ENCODE measurements around the gene PVALB.

Gene PVALB, protein sequence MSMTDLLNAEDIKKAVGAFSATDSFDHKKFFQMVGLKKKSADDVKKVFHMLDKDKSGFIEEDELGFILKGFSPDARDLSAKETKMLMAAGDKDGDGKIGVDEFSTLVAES

DNA sequence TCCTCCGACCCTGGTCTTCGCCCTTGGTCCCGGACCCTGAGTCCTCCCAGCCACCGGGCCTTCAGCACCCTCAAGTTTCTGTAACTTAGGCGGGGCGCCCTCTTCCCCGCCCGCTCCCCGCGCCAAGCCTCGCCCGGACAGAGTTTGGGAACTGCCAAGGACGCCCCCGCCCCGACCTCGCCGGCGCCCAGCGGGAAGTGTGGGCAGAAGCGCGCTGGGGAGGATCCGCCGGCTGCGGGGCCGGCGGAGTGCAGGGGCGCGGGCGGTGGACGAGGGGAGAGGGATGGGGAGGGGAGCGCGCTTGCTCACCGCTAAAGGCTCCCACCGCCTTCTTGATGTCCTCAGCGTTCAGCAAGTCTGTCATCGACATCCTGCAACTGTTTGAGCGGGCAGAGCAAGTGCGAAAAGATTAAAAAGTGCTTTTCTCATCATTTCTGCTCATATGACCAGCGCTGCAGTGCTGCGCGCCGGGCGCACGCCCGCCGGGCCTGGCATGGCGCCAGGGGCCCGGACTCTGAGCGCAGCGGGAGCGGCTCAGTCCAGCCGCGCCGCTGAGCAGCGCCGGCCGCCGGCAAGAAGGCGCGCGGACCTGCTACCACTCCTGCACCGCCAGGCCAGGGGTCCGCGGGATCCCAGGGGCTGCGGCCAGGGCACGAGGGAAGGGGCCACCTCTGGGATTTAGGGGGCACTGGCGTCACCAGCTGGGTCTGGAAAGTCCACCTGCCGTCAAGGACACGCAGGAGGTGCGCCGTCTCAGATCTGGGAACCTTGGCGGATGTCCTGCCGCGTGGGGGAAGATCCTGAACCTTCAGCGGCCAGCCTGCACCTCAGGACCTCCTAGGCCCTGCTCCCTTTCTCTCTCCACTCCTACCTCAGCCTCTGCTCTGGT, at the start of gene PVALB:
Gene PVALB (minus strand): TSS at position 400 of the 889 bp plus-strand sequence. CDS start 30 bp downstream, at position 370.
- DNase-seq = no peak

DNA sequence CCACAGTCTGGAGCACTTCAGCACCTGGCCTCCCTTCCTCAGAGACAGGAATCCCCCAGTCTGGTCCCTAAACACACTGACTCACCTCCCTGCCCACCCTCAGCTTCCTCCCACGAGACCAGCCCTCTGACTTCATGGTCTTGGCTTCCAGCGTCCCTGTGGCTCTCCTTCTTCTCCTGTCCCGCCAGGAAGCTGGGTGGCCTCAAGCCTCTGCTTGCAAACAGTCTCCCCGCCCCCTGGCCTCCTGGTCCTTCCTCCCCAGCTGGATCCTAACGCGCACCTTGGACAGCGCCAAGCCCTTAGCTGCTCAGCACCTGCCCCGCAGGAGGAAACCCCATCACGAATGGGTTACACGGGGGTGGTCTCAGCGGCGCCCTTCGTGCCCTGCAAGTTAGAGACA, 48.5 kb upstream of the PVALB start:
- no peak for DNase-seq

DNA sequence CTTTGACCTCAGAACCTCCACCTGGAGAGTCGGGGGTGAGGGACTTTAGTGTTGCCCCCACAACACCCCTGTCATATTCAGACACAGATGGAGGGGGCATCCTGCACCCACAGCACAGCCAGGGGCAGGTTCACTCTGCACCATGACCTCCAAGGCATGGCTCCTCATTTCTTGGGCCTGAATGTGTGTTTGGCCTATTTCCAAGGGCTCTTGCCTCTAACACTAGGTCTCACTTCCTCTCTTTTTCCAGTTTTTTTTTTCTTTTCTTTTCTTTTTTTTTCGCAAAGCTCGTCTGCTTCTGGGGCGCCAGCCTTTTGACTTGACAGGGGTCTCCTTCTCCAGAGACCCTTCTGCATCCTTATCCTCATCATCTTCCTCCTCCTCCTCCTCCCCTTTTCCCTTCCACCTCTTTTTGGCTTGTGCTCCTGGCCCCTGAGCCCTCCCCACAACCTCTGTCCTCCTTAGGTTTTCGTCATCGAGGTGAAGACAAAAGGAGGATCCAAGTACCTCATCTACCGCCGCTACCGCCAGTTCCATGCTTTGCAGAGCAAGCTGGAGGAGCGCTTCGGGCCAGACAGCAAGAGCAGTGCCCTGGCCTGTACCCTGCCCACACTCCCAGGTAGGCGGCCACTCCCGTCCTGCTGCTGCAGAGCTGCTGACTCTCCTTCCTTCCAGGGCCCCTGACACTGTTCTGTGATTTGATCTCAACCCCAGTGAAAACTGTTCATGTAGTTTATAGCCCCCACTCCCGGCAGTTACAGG, 47.8 kb upstream of the PVALB start:
- DNase-seq = no peak

- DNase-seq = no peak
Measured at GRCh38 chr22:36863979-36864378, 47.1 kb upstream of the PVALB start.

- no peak for DNase-seq
Measured at GRCh38 chr22:36863281-36863680, 46.4 kb upstream of the PVALB start.

DNA sequence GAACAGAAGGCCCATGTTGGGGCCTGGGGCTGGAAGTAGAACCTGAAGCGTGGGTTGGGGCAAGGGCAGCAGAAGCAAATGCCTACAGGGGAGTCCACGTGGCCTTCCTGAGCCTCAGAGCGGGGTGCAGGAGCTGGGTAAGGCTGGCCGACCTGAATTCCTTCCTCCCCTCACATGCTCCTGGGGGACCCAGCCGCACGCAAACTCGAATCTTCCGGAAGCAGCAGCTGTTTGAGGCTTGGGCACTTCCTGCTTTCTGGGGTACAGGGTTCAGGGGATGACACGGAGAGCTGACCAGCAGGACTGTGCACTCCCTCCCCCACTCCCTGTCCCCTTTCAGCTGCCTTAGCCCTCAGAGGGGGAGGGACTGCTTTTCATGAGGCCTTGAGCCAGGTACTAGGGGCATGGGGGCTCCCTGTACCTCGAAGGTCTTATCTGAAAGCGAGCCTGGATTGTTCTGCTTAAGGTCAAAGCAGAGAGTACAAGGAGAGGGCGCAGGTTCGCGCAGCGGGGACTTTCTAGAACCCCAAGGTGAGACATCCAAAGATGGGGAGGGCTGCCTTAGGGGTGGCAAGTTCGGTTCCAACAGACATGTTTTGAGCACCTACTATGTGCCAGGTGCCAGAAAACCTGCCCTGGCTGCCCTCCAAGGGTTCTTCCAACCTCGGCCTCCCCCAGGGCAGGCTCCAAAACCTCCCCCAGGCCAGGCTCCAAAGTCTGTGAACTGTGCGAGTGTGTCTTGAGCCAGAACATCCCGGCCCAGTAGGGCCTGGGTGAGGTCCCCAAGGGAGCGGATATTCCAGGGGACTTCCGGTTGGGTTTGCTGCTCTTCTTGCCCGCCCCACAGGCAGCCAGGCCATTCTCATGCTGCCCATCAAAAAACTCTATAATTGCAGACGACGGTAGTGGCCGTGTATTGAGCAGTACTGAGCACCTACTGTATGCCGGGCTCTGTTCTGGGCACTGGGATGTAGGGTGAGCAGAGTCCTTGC, 45.7 kb upstream of the PVALB start:
- DNase-seq = no peak

GRCh38 chr22:36860821-36861659, 44.2 kb upstream of the PVALB start, which contains the start of gene NCF4:
NCF4 (plus strand) TSS chr22:36861006; CDS start chr22:36861172, 166 bp downstream.
- no peak for DNase-seq

GRCh38 chr22:36860438-36860820, 43.6 kb upstream of the PVALB start:
- DNase-seq = no peak

DNA sequence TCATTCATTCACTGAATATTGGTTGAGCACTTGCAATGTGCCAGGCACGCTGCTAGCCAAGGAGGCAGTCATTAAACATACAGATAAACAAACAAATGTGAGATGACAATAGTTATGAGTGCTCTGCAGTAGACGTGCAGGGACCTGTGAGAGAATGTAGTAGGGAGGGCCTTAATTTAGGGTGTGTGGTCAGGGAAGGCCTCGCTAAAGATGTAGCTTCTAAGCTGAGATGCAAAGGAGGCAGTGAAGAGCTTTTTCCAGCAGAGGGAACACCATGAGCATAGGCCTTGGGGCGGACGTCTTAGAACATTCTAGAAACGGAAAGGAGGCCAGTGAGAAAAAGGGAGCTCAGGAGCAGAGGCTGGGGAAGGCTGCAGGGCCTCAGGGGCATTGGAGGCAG, 43.2 kb upstream of the PVALB start:
- peak; percentile 12 for DNase-seq

DNA sequence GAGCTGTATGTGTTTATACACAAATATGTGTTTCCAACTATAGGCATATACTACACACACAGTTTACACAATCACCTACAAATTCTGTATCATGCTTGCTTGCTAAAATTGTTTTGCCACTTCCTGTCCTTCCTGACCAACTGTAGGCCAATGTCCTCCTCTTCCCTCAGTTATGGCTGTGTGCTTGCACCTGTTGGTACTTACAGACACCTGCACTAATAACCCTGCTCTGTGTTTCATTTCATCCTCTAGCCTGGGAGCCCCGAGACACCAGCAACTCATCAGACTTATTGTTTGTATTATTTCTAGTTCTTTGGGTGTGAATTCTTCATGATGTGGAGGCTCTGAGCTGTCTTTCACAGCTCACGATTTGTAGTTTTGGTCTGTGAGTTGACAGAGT, 42.1 kb upstream of the PVALB start:
- peak; percentile 30 for DNase-seq

DNA sequence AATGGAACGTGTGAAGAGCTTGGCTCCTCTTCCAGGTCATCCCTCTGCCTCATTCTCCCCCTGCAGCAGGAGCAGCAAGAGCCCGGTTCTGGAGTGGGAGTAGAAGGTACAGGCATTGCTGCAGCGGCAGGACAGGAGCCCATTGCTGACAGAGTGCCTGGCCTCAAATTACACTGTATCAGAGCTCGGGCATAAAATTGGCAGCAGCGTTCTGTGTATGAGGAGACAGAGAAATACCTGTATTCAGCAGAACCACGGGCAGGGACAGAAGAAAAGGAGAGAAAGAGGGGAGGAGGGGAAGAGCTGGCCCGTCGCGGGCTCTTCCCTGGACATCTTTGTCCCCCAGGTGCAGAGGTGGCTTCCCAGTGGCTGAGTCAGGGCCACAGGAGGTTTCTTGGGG, 41.3 kb upstream of the PVALB start:
- no peak for DNase-seq

- DNase-seq = no peak
Measured at GRCh38 chr22:36856792-36857135, 39.9 kb upstream of the PVALB start.

- DNase-seq = peak; percentile 72
Measured at GRCh38 chr22:36856121-36856791, 39.4 kb upstream of the PVALB start.

DNA sequence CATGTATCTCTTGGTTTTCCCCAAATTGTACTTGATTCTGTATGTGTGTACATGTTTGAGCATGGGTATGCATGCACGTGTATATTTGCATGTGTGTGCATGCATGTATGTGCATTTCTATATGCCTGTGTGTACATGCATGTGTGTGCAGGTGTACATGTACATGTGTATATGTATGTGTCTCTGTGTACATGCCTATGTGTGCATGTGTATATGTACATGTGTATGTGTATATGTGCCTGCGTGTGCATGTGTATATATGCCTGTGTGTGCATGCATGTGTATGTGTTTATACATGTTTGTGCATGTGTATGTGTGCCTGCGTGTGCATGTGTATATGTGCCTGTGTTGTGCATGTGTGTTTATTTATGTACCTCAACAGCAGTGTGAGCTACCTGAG, 38.6 kb upstream of the PVALB start:
- no peak for DNase-seq

DNA sequence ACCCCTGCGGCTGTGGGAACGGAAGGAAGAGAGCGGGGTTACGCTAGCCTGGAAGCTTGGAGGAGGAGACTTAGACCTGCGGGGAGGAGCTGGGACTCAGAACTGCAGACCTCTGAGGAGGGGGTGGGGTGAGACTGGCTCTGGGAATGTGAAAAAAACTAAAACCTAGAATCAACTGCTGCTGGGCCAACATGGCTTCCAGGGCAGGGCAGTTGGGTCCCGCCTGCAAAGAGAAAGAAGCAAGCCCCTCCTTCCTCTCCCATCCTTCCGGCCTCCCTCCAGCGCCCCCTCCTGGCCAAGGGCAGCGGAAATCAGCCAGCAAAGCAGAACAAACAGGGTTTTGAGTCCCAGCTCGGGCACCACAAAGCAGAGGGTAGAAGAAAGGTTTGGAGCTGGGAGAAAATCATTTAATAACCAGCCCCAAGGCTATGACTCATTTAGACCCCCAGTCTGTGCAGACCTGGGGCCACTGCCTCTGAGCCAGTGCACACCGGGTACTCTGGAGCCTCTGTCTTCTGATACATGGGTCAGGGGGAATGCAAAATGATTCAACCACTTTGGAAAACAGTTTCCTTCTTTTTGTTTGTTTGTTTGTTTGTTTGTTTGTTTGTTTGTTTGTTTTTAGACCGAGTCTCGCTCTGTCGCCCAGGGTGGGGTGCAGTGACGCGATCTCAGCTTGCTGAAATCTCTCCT, 36.7 kb upstream of the PVALB start:
- peak; percentile 60 for DNase-seq

GRCh38 chr22:36852056-36852973, 35.5 kb upstream of the PVALB start:
- DNase-seq = no peak

- DNase-seq = no peak
Measured at GRCh38 chr22:36850682-36851081, 33.8 kb upstream of the PVALB start.

DNA sequence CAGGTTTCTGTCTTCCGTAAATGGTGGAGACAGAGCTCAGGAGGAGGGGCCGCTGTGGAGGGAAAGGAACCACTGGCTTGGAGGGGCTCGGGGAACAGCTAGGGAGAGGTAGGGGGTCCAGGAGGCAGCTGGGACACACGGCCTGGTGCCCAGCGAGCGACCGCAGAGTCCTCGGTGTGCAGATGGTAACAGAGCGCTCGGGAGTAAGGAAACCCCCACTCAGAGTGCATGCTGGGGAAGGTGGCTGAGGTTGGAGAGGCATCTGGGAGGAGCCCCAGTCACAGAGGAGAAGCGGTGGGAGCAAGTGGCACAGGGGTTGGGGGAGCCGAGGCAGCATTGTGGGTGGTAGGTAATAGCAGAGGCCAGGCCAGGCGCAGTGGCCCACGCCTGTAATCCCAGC, 33.2 kb upstream of the PVALB start:
- no peak for DNase-seq

- no peak for DNase-seq
Measured at GRCh38 chr22:36846949-36847348, 30.1 kb upstream of the PVALB start.

Measured in DMS153 (cell line).